GM23338 (cell line): ENCODE data around the gene TMEM229A. TPM values are rescaled to one million over a fixed set of nuclear protein-coding genes. Genes with fewer than 3 reads are reported as not detected.

Experiments used
- ATAC-seq: fragments of 200-7000 bp; cut with Tn5 transposase; 3 replicates; pipeline ENCODE4 v1.9.1; 2020
- DNase-seq: peaks from one replicate; pipeline ENCODE4 v3.0.0-alpha.2; 2015; ENCODE audit warnings: low spot score
- H2AFZ ChIP-seq: fragments of 200-600 bp; sonication (generic); 2 replicates; pipeline ENCODE4 v1.8.0; 2016; ENCODE audit warnings: antibody characterized with exemption, mild to moderate bottlenecking, moderate library complexity
- H3F3A ChIP-seq: fragments of 200-600 bp; sonication (generic); replicated peaks from 2 replicates; pipeline ENCODE4 v1.8.0; 2017; ENCODE audit warnings: antibody characterized with exemption, mixed run types, low read depth
- H3K27ac ChIP-seq: fragments of 200-600 bp; sonication (generic); 2 replicates; pipeline ENCODE4 v1.6.1; 2016; ENCODE audit warnings: low read depth
- H3K27me3 ChIP-seq: fragments of 200-600 bp; sonication (generic); 2 replicates; pipeline ENCODE4 v1.8.0; 2016; ENCODE audit warnings: mild to moderate bottlenecking, mixed run types, moderate library complexity; ENCODE audit not compliant: insufficient read depth
- H3K36me3 ChIP-seq: fragments of 200-600 bp; sonication (generic); 2 replicates; pipeline ENCODE4 v1.8.0; 2016; ENCODE audit warnings: mild to moderate bottlenecking; ENCODE audit not compliant: insufficient read depth
- H3K4me1 ChIP-seq: fragments of 200-600 bp; sonication (generic); 2 replicates; pipeline ENCODE4 v1.8.0; 2016; ENCODE audit warnings: mild to moderate bottlenecking, moderate library complexity; ENCODE audit not compliant: insufficient read depth
- H3K4me2 ChIP-seq: fragments of 200-600 bp; sonication (generic); 2 replicates; pipeline ENCODE4 v1.7.1; 2017; ENCODE audit warnings: mixed run types
- H3K4me3 ChIP-seq: fragments of 200-600 bp; sonication (generic); 2 replicates; pipeline ENCODE4 v1.6.1; 2016; ENCODE audit warnings: mixed run types
- H3K79me2 ChIP-seq: fragments of 200-600 bp; sonication (generic); replicated peaks from 2 replicates; pipeline ENCODE4 v1.8.0; 2017; ENCODE audit warnings: mild to moderate bottlenecking; ENCODE audit not compliant: insufficient read depth
- H3K9me2 ChIP-seq: fragments of 200-600 bp; sonication (generic); 2 replicates; pipeline ENCODE4 v1.8.0; 2017; ENCODE audit not compliant: insufficient read depth
- H4K20me1 ChIP-seq: fragments of 200-600 bp; sonication (generic); replicated peaks from 2 replicates; pipeline ENCODE4 v1.8.0; 2017; ENCODE audit warnings: mild to moderate bottlenecking; ENCODE audit not compliant: insufficient read depth
- H3K27ac Mint-ChIP-seq: 2 replicates; pipeline ENCODE4 v1.8.0; 2020; ENCODE audit warnings: inconsistent platforms, mild to moderate bottlenecking, moderate library complexity, mixed read lengths
- H3K27me3 Mint-ChIP-seq: 3 replicates; pipeline ENCODE4 v1.8.0; 2022; ENCODE audit warnings: low read depth, mild to moderate bottlenecking, moderate library complexity, mixed read lengths, inconsistent platforms; ENCODE audit not compliant: insufficient read depth, poor library complexity
- H3K36me3 Mint-ChIP-seq: 3 replicates; pipeline ENCODE4 v1.8.0; 2021; ENCODE audit warnings: low read depth, mild to moderate bottlenecking, inconsistent platforms, moderate library complexity, mixed read lengths
- H3K4me1 Mint-ChIP-seq: 3 replicates; pipeline ENCODE4 v1.8.0; 2020; ENCODE audit warnings: mild to moderate bottlenecking, inconsistent platforms, mixed read lengths
- H3K4me3 Mint-ChIP-seq: 3 replicates; pipeline ENCODE4 v1.8.0; 2021; ENCODE audit warnings: moderate library complexity, mild to moderate bottlenecking, inconsistent platforms, mixed read lengths
- H3K9me3 Mint-ChIP-seq: 3 replicates; pipeline ENCODE4 v1.8.0; 2020; ENCODE audit warnings: moderate library complexity, mild to moderate bottlenecking, inconsistent platforms, mixed read lengths
- CREB1 ChIP-seq: fragments of 250-450 bp; sonication (Bioruptor Pico); IDR thresholded peaks from 2 replicates; pipeline ENCODE4 v1.5.0; 2020; ENCODE audit warnings: low read depth, mild to moderate bottlenecking, moderate library complexity
- ETS1 ChIP-seq: IDR thresholded peaks from 2 replicates; pipeline ENCODE4 v1.6.1; 2016; ENCODE audit warnings: antibody characterized with exemption
- EZH2 ChIP-seq: fragments of 200-600 bp; sonication (generic); IDR thresholded peaks from one replicate; pipeline ENCODE4 v1.8.0; 2017; ENCODE audit warnings: antibody characterized with exemption, mild to moderate bottlenecking, low read depth; ENCODE audit not compliant: unreplicated experiment
- EZH2phosphoT487 ChIP-seq: fragments of 200-600 bp; sonication (generic); IDR thresholded peaks from one replicate; pipeline ENCODE4 v1.8.1; 2018; ENCODE audit warnings: antibody characterized with exemption; ENCODE audit not compliant: unreplicated experiment
- JUNB ChIP-seq: IDR thresholded peaks from one replicate; pipeline ENCODE4 v1.6.1; 2016; ENCODE audit warnings: antibody characterized with exemption; ENCODE audit not compliant: unreplicated experiment
- NANOG ChIP-seq: IDR thresholded peaks from 2 replicates; pipeline ENCODE4 v1.6.1; 2016; ENCODE audit warnings: antibody characterized with exemption, borderline replicate concordance
- POLR2AphosphoS5 ChIP-seq: IDR thresholded peaks from 2 replicates; pipeline ENCODE4 v1.6.1; 2016; ENCODE audit warnings: antibody characterized with exemption, low read depth
- ZNF114 ChIP-seq: fragments of 250-450 bp; sonication (Bioruptor Pico); IDR thresholded peaks from 2 replicates; pipeline ENCODE4 v1.5.0; 2020; ENCODE audit warnings: mild to moderate bottlenecking, moderate library complexity
- ZNF331 ChIP-seq: fragments of 250-450 bp; sonication (Bioruptor Pico); IDR thresholded peaks from 2 replicates; pipeline ENCODE4 v1.5.0; 2020; ENCODE audit warnings: low read depth, mild to moderate bottlenecking, moderate library complexity
- polyA plus RNA-seq: library from polyadenylated mRNA; unstranded; fragments of >200 nt; fragmentation: Nextera tagmentation; extraction: Ambion mirVana; gene quantifications from 2 replicates; pipeline ENCODE4 v1.2.1, GENCODE V29; 2016
- total RNA-seq: library from RNA; depleted of rRNA; stranded (reverse); fragments of >200 nt; shearing (Covaris generic); gene quantifications from 2 replicates; pipeline ENCODE4 v1.2.3, GENCODE V29; 2014
- TF ChIP-seq, protein P1 (sequence below): IDR thresholded peaks from one replicate; pipeline ENCODE4 v1.6.1; 2018; ENCODE audit warnings: antibody characterized with exemption; ENCODE audit not compliant: unreplicated experiment
- TF ChIP-seq, protein P2 (sequence below), 2 experiments: fragments of 200-600 bp in 1 of 2; sonication (generic) in 1 of 2; conservative IDR thresholded peaks; 2 replicates each; pipeline versions ENCODE4 v1.5.1 to v1.6.1; 2016 to 2017; ENCODE audit warnings: antibody characterized with exemption in 2 of 2, low read depth in 2 of 2, mild to moderate bottlenecking in 2 of 2, moderate library complexity in 1 of 2

TMEM229A gene
- total and polyA plus RNA-seq, 2 experiments from 2014 or later: 0.63 to 0.80 TPM

GRCh38 chr7:124074007-124074406, 41.1 kb upstream of the TMEM229A start (continued):
- TF ChIP-seq, protein P1, sequence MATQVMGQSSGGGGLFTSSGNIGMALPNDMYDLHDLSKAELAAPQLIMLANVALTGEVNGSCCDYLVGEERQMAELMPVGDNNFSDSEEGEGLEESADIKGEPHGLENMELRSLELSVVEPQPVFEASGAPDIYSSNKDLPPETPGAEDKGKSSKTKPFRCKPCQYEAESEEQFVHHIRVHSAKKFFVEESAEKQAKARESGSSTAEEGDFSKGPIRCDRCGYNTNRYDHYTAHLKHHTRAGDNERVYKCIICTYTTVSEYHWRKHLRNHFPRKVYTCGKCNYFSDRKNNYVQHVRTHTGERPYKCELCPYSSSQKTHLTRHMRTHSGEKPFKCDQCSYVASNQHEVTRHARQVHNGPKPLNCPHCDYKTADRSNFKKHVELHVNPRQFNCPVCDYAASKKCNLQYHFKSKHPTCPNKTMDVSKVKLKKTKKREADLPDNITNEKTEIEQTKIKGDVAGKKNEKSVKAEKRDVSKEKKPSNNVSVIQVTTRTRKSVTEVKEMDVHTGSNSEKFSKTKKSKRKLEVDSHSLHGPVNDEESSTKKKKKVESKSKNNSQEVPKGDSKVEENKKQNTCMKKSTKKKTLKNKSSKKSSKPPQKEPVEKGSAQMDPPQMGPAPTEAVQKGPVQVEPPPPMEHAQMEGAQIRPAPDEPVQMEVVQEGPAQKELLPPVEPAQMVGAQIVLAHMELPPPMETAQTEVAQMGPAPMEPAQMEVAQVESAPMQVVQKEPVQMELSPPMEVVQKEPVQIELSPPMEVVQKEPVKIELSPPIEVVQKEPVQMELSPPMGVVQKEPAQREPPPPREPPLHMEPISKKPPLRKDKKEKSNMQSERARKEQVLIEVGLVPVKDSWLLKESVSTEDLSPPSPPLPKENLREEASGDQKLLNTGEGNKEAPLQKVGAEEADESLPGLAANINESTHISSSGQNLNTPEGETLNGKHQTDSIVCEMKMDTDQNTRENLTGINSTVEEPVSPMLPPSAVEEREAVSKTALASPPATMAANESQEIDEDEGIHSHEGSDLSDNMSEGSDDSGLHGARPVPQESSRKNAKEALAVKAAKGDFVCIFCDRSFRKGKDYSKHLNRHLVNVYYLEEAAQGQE: no peak
- TF ChIP-seq NANOG: no peak

DNA sequence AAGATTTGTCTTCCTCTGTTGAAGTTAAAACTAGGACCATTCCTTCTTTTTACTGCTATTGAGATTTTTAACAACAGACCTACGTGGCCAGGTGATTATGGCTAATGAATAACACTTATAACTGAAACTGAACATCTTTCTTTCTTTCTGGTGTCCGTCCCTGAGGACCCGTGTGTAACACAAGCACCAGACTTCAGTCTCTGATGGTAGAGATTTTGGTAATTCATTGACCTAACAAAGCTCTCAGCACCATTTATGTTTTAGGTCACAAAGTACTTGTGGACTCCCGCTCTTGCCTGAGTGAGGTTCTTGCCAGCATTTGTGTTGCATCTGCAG, 40.4 kb upstream of the TMEM229A start:
- no peak overlapping the region for H3K4me3 Mint-ChIP-seq
- H3K27ac Mint-ChIP-seq: no peak overlapping the region
- Histone ChIP-seq H3K4me2 (no peak overlapping the region), H3K4me1 (no peaks in the 10 kb centered on the region), H2AFZ (no peak overlapping the region), H3K27me3 (no peaks in the 10 kb centered on the region), H3K27ac (no peak overlapping the region), H3K36me3 (no peaks in the 10 kb centered on the region), H3F3A (no peaks in the 10 kb centered on the region), H3K4me3 (no peak overlapping the region), H3K9me2 (no peaks in the 10 kb centered on the region), H4K20me1 (no peaks in the 10 kb centered on the region), H3K79me2 (no peaks in the 10 kb centered on the region)
- no peaks in the 10 kb centered on the region for H3K9me3 Mint-ChIP-seq
- ATAC-seq: no peak
- H3K27me3 Mint-ChIP-seq: peaks cover 1% of the 10 kb centered on the region
- no peaks in the 10 kb centered on the region for H3K4me1 Mint-ChIP-seq
- no peaks in the 10 kb centered on the region for H3K36me3 Mint-ChIP-seq
- DNase-seq: no peak
- TF ChIP-seq EZH2phosphoT487 (no peak), ETS1 (no peak), ZNF114 (no peak), POLR2AphosphoS5 (no peak), JUNB (no peak), CREB1 (no peak), NANOG (no peak), ZNF331 (CRISPR knock-in tag) (no peak), EZH2 (no peak)
- TF ChIP-seq, protein P2, sequence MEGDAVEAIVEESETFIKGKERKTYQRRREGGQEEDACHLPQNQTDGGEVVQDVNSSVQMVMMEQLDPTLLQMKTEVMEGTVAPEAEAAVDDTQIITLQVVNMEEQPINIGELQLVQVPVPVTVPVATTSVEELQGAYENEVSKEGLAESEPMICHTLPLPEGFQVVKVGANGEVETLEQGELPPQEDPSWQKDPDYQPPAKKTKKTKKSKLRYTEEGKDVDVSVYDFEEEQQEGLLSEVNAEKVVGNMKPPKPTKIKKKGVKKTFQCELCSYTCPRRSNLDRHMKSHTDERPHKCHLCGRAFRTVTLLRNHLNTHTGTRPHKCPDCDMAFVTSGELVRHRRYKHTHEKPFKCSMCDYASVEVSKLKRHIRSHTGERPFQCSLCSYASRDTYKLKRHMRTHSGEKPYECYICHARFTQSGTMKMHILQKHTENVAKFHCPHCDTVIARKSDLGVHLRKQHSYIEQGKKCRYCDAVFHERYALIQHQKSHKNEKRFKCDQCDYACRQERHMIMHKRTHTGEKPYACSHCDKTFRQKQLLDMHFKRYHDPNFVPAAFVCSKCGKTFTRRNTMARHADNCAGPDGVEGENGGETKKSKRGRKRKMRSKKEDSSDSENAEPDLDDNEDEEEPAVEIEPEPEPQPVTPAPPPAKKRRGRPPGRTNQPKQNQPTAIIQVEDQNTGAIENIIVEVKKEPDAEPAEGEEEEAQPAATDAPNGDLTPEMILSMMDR (conservative IDR thresholded peaks at IDR 0.05; ENCODE audit: low read depth in 2 of 2): no peak
- TF ChIP-seq, protein P1: no peak
